SK-N-MC (cell line): ENCODE measurements around the gene ANKMY1.

Experiments used
- EZH2 ChIP-seq: fragments of 200-600 bp; sonication (generic); IDR thresholded peaks from one replicate; pipeline ENCODE4 v1.6.1; 2017; ENCODE audit warnings: antibody characterized with exemption
- FOXP2 ChIP-seq: optimal IDR thresholded peaks from 2 replicates; pipeline ENCODE3; 2011; ENCODE audit warnings: mild to moderate bottlenecking, moderate library complexity; ENCODE audit not compliant: insufficient read depth; ENCODE audit errors: extremely low read length, control extremely low read depth

DNA sequence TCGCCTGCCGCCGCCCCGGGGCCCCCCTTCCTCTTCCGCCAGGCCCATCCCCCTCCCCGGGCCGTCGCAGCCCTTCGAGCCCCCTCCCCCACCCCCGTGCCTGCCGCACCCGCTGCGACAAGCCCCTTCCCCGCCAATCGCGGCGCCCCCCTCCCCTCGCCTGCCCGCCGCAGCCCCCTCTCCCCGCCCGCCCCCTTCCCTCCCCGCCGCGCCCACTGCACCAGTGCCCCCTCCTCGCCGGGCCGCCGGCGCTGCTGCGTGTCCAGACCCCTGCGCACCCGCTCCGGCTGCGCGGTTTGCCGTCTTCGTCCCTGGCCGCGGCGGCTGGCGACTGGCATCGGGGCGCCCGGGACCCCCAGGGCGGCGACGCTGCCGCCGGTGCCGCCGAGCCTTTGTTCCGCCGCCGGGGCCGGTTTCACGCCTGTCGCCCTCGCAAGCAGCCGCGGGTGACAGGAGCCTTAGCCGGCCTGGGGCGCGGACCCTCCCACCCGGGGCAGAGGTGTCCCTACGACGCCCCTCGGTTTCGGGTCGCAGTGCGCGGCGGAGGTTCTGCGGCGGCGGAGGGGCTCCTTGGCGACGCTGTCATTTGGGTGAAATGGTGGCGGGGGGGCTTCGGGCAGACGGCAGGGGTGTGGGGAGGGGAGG is 104.2 kb downstream of the ANKMY1 start:
- no peak for TF ChIP-seq EZH2
- TF ChIP-seq FOXP2: no peak
